GM21786 (cell line): ENCODE data around the gene COMMD4.

Experiments used
- ATAC-seq: cut with Tn5 transposase; IDR thresholded peaks from one replicate; pipeline ENCODE4 v1.9.1; 2021; ENCODE audit not compliant: unreplicated experiment

COMMD4 gene

GRCh38 chr15:75355369-75355768 is 19.5 kb downstream of the COMMD4 start:
- no peak for ATAC-seq

DNA sequence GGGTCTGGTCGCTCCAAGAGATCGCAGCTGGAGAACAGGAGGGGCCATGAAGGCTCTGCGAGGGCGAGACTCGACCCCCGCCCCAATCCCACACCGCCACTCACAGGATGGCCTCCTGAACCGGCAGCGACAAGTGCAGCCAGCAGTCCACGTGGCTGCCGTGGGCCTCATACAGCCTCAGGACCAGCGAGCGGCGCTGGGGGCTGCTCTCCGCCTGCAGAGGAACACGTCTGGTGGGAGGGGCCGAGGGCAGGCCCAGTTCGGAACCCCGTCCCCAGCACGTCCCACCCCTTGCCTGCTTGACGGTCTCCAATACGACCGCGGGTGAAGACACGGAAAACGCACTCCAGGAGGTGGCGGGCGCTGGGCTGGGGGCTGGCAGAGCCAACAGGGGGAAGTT is 20.1 kb downstream of the COMMD4 start:
- no peak for ATAC-seq

- no peak for ATAC-seq
Observed at GRCh38 chr15:75356517-75356916, 20.7 kb downstream of the COMMD4 start.

DNA sequence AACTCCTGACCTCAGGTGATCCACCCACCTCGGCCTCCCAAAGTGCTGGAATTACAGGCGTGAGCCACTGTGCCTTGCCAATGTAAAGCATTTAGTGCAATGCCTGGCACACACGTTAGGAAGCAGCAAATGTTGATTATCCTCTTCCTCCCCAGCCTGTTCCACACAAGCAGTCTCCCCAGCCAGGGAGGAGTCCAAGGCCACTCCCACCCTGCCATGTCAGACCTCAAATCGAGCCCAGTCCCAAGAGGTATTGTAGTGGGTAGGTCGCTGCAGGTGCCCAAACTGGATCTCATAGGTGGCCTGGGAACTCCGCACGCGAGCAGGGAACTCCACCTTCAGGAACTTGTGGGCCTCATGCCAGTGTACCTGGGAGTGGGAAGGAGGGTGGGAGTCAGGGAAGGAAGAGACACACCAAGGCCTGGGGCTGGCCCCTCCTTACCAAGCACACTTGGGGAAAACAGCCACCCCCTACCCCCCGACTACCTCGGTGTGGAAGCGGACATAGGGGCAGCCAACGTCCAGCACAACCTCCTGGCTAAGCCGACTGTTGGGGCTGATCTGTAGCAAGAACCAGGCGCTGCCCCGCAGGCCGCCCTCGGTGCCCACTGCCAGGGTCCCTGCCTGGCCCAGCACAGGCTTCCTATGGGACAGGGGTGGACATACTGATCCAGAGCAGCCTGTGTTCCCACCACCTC is 22.3 kb downstream of the COMMD4 start:
- no peak for ATAC-seq

DNA sequence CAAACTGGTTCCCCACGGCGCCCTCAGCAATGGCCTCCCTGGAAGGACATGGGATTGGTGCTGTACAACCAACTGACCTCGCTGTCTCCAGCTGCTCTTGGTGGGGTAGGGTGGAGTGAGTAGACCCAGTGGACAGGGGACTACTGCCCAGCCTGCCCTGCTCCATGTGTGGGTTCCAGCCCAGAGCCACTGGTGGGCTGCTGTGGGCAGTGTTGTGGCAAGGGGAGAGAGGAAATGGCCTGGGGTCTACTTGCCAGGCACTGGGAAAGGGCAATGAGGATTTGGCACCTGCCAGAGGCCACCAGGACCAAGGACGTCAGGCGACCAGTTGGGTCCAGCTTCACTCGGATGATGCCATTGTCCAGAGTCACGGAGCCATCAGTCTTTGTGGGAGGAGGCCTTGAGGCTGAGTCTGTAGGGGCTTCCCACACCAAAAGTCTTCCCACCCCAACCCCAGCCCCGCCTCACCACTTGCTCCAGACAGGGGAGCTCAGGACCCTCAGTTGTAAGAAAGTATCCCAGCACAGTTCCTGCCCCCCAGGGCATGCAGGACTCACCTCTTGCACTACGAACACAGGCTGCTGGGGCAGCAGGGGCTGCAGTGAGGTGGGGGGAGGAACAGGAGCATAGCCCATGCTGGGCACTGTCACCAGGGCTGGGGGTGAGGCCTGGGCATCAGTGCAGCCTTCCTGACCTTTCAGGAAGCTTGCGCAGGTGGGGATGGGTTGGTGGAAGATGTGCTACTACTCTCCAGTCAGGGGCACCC is 23.1 kb downstream of the COMMD4 start:
- no peak for ATAC-seq

- no peak for ATAC-seq
Observed at GRCh38 chr15:75359537-75360250, 23.8 kb downstream of the COMMD4 start.

GRCh38 chr15:75360391-75360790 is 24.5 kb downstream of the COMMD4 start:
- ATAC-seq: no peak

- ATAC-seq: no peak
Observed at GRCh38 chr15:75360856-75361255, 25.0 kb downstream of the COMMD4 start.

DNA sequence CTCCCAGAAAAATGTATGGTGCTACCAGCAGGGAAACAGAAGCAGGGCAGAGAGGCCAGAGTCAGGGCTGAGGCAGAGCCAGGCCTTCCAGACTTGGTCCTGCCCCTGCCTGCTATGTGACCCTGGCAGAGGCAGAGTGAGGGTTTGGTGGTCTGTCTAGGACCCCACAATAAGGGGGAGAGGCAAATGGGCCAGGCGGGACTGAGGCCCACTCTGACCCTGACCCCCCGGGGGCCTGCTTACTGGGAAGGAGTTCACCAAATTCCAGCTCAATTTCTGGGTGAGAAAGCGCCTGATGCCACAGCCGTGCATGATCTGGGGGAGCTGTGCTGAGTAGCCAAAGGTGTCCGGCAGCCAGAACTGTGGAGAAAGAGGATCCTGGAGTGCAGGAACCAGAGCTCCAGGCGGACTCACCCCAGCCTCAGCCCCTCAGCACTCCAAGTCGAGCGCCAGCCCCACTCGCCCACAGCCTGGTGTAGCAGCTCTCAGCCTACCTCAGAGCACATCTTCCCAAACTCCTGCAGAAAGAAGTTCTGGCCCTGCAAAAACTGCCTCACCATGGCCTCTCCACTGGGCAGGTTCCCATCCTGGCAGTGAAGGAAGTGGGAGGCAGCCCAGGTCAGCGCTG is 25.6 kb downstream of the COMMD4 start:
- ATAC-seq: no peak

- no peak for ATAC-seq
Observed at GRCh38 chr15:75361989-75362641, 26.3 kb downstream of the COMMD4 start.

DNA sequence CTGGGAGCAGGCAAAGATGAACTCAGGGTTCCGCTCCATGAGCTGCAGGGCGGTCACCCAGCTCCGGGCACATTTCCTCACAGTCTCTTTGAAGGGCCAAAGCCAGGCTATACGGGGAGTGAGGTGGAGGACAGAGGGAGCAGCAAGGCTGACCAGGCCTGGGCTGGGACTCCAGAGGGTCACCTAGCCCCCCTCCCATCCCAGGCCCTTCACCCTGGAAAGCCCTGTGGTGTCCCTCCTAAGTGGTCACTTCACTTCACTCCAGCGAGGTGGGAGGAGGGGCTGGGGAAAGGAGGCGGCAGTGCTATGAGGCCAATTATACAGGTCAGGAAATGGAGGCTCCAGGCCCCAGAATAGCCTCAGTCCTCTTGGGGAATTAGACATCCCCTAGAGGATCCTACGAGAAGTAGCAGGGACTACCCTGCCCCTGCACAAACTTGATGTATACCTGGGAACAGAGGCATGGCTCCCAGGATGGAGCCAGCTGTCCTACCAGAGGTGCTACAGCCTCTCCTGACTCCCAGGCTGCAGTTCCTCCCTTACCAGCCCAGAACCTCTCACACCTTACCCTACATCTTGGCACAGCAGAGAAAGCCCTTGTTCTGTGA is 26.9 kb downstream of the COMMD4 start:
- ATAC-seq: no peak

DNA sequence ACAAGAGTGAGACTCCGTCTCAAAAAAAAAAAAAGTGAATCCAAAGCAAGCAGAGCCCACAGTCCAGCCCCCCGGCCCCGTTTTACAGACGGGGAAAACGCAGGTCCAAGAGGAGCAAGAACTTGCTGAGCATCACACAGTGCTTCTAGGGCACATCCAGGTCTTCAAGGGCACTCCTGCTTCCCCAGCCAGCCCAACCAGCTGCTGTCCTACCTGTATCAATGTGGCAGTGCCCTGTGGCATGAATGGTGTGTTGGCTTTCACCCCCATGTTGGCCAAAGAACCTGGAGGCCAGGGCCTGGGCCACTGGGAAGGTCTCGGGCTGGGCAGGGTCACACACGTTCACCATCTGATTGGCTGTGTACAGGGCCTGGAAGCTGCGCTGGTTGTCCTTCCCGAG is 27.9 kb downstream of the COMMD4 start:
- ATAC-seq: no peak

GRCh38 chr15:75364881-75365280 is 29.0 kb downstream of the COMMD4 start:
- ATAC-seq: no peak

GRCh38 chr15:75366163-75366562 is 30.3 kb downstream of the COMMD4 start:
- no peak for ATAC-seq

DNA sequence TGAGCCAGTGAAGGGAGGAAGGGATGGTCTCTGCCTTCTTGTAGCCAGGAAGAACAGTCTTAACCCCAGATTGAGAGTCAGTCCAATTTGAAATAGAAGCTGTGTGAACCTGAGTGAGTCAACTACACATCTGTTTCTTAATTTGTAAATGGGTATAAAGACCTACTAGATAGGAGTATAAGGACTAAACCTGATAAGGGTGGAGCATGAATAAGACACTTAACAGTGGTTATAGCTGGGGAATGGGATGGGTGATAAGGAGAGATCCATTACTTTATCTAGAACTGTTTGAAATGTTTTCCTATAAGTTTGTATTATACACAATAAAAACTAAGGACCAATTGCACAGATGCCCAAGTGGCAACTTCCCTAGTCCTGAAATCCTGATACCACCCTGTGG is 31.1 kb downstream of the COMMD4 start:
- no peak for ATAC-seq

- ATAC-seq: no peak
Observed at GRCh38 chr15:75367406-75367912, 31.6 kb downstream of the COMMD4 start.

GRCh38 chr15:75367913-75368688 is 32.2 kb downstream of the COMMD4 start, which contains the start of gene MAN2C1:
Gene MAN2C1, minus strand, starts transcription at chr15:75368607. Its CDS starts 24 bp downstream, at chr15:75368583.
- ATAC-seq: peak; percentile 87

GRCh38 chr15:75368689-75369239 is 32.9 kb downstream of the COMMD4 start:
- no peak for ATAC-seq

GRCh38 chr15:75369897-75370581 is 34.2 kb downstream of the COMMD4 start:
- ATAC-seq: no peak
